PC-3 (cell line): ENCODE data around the gene MAST4. TPM values are rescaled to one million over a fixed set of nuclear protein-coding genes. Genes with fewer than 3 reads are reported as not detected.

Experiments used
- ATAC-seq: fragments of 200-7000 bp; cut with Tn5 transposase; 2 replicates; pipeline ENCODE4 v1.9.1; 2020; ENCODE audit warnings: mild to moderate bottlenecking, moderate library complexity
- BruUV-seq: library from RNA; stranded (reverse); fragments of 400-500 nt; replicated peaks from 2 replicates; lab custom pipeline; 2021; lab: Mats Ljungman, UMichigan
- CTCF ChIA-PET: fragments of 300-600 bp; sonication (Branson Sonifier 250); formaldehyde crosslinking; loops from one replicate; lab custom pipeline; 2022; ENCODE audit warnings: antibody characterized with exemption; lab: Charles Lee
- POLR2A ChIA-PET: fragments of 300-600 bp; sonication (Branson Sonifier 250); formaldehyde crosslinking; loops from one replicate; lab custom pipeline; 2022; ENCODE audit warnings: antibody characterized with exemption; ENCODE audit not compliant: unreplicated experiment; lab: Charles Lee
- DNase-seq: peaks from one replicate; pipeline ENCODE4 v3.0.0-alpha.2; 2015
- H2AFZ ChIP-seq: fragments of 300-600 bp; sonication (generic); 2 replicates; pipeline ENCODE4 v1.6.0; 2016; ENCODE audit warnings: antibody characterized with exemption, low read length
- H3F3A ChIP-seq: fragments of 300-600 bp; sonication (generic); one replicate; pipeline ENCODE4 v1.6.0; 2017; ENCODE audit warnings: antibody characterized with exemption, low read length, control low read depth, mild to moderate bottlenecking; ENCODE audit not compliant: unreplicated experiment
- H3K27ac ChIP-seq: fragments of 300-600 bp; sonication (generic); 2 replicates; pipeline ENCODE4 v1.5.1; 2016; ENCODE audit warnings: mild to moderate bottlenecking, low read length
- H3K27me3 ChIP-seq: fragments of 300-600 bp; sonication (generic); 2 replicates; pipeline ENCODE4 v1.6.1; 2016; ENCODE audit warnings: low read length, mixed read lengths
- H3K36me3 ChIP-seq: fragments of 300-600 bp; sonication (generic); 2 replicates; pipeline ENCODE4 v1.6.1; 2016; ENCODE audit warnings: low read depth, mixed run types, low read length, mixed read lengths
- H3K4me1 ChIP-seq: fragments of 300-600 bp; sonication (generic); 2 replicates; pipeline ENCODE4 v1.5.1; 2016; ENCODE audit warnings: low read length; ENCODE audit not compliant: insufficient read depth
- H3K4me2 ChIP-seq: fragments of 300-600 bp; sonication (generic); 2 replicates; pipeline ENCODE4 v1.6.0; 2016; ENCODE audit warnings: low read length
- H3K4me3 ChIP-seq: fragments of 300-600 bp; sonication (generic); 2 replicates; pipeline ENCODE4 v1.5.1; 2016; ENCODE audit warnings: mild to moderate bottlenecking, low read length, mixed read lengths
- H3K79me2 ChIP-seq: fragments of 300-600 bp; sonication (generic); 2 replicates; pipeline ENCODE4 v1.6.1; 2017; ENCODE audit warnings: low read length, mixed read lengths
- H3K9ac ChIP-seq: fragments of 300-600 bp; sonication (generic); 2 replicates; pipeline ENCODE4 v1.6.0; 2016; ENCODE audit warnings: mild to moderate bottlenecking, low read length
- H3K9me2 ChIP-seq: fragments of 300-600 bp; sonication (generic); replicated peaks from 2 replicates; pipeline ENCODE4 v1.6.1; 2016; ENCODE audit warnings: mixed run types, low read length, mixed read lengths
- H3K9me3 ChIP-seq: fragments of 300-600 bp; sonication (generic); 2 replicates; pipeline ENCODE4 v1.6.1; 2016; ENCODE audit warnings: low read length, mixed read lengths
- H4K20me1 ChIP-seq: fragments of 300-600 bp; sonication (generic); 2 replicates; pipeline ENCODE4 v1.6.1; 2016; ENCODE audit warnings: low read length, mixed read lengths
- EZH2 ChIP-seq: fragments of 300-600 bp; sonication (generic); IDR thresholded peaks from one replicate; pipeline ENCODE4 v1.6.1; 2017; ENCODE audit warnings: antibody characterized with exemption, mild to moderate bottlenecking, low read length; ENCODE audit not compliant: unreplicated experiment
- EZH2phosphoT487 ChIP-seq: fragments of 300-600 bp; sonication (generic); IDR thresholded peaks from 2 replicates; pipeline ENCODE4 v1.6.1; 2018; ENCODE audit warnings: mild to moderate bottlenecking, antibody characterized with exemption, low read length, borderline replicate concordance
- intact Hi-C: fragments of 100-400 bp; cut with micrococcal nuclease; formaldehyde crosslinking; loops from 2 replicates; pipeline ENCODE4 v1.9.0; 2023
- total RNA-seq: library from RNA; depleted of rRNA; stranded (reverse); fragments of >200 nt; gene quantifications from 2 replicates; pipeline ENCODE4 v1.2.3, GENCODE V29; 2014
- TF ChIP-seq, protein P1 (sequence below): fragments of 300-600 bp; sonication (generic); conservative IDR thresholded peaks from 2 replicates; pipeline ENCODE4 v1.5.1; 2017; ENCODE audit warnings: antibody characterized with exemption, low read depth, mild to moderate bottlenecking, low read length

Gene MAST4
- total RNA-seq, 1 experiment from 2014 or later: 7.9 TPM

DNA sequence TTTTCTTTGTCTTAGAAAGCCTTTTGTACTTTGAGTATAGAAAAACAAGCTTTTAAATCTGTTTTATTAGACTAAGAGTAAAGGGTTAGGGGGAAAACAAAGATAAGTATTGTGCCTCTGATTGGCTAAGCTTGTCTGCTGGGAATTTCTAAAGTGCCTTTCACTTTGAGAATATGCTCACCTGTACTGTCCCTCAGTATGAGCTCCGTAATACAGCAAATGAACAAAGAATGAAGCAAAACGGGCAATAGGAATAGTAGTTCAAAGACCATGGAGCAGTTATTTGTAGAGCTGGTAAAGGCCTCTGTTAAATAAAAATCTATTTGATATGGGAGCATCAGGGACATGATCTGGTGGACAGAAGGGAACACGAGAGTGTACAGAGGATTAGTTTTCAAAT, 277.8 kb downstream of the MAST4 start:
- BruUV-seq: no TSS peak
- ChIA-PET CTCF (no interaction called here), POLR2A (no interaction called here)
- ATAC-seq: no peak
- no peak overlapping the region for H3K27ac ChIP-seq
- H3K9me2 ChIP-seq: no peaks in the 10 kb centered on the region
- intact Hi-C loops: no loop called here
- no peak overlapping the region for H2AFZ ChIP-seq
- no peak overlapping the region for H3K9ac ChIP-seq
- no peak overlapping the region for H3K4me2 ChIP-seq
- no peaks in the 10 kb centered on the region for H3K79me2 ChIP-seq
- H3K4me1 ChIP-seq: peaks cover 12% of the 10 kb centered on the region
- H3K9me3 ChIP-seq: no peaks in the 10 kb centered on the region
- no peak for TF ChIP-seq EZH2phosphoT487
- TF ChIP-seq, protein P1, sequence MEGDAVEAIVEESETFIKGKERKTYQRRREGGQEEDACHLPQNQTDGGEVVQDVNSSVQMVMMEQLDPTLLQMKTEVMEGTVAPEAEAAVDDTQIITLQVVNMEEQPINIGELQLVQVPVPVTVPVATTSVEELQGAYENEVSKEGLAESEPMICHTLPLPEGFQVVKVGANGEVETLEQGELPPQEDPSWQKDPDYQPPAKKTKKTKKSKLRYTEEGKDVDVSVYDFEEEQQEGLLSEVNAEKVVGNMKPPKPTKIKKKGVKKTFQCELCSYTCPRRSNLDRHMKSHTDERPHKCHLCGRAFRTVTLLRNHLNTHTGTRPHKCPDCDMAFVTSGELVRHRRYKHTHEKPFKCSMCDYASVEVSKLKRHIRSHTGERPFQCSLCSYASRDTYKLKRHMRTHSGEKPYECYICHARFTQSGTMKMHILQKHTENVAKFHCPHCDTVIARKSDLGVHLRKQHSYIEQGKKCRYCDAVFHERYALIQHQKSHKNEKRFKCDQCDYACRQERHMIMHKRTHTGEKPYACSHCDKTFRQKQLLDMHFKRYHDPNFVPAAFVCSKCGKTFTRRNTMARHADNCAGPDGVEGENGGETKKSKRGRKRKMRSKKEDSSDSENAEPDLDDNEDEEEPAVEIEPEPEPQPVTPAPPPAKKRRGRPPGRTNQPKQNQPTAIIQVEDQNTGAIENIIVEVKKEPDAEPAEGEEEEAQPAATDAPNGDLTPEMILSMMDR: no peak
- no peaks in the 10 kb centered on the region for H3F3A ChIP-seq
- no peaks in the 10 kb centered on the region for H4K20me1 ChIP-seq
- DNase-seq: no peak
- no peaks in the 10 kb centered on the region for H3K36me3 ChIP-seq
- no peak overlapping the region for H3K4me3 ChIP-seq
- H3K27me3 ChIP-seq: no peaks in the 10 kb centered on the region

DNA sequence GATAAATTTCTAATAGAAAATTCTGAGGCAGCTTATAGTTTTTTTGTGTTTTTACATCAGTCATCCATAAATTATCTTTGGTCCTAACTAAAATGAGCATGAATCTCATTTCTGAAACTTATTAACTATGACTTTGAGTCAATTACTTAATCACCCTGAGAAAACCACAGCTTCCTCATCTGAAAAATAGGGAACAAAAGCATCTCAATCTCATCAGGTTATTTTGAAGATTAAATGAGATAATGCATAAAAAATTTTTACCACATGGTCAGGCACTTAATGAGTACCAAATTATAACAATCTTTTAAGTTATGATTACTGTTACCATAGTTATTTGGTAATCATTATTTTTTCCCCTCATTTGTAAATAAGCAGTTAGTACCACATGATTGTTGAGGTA, 279.1 kb downstream of the MAST4 start:
- BruUV-seq: no TSS peak
- intact Hi-C loops: no loop called here

DNA sequence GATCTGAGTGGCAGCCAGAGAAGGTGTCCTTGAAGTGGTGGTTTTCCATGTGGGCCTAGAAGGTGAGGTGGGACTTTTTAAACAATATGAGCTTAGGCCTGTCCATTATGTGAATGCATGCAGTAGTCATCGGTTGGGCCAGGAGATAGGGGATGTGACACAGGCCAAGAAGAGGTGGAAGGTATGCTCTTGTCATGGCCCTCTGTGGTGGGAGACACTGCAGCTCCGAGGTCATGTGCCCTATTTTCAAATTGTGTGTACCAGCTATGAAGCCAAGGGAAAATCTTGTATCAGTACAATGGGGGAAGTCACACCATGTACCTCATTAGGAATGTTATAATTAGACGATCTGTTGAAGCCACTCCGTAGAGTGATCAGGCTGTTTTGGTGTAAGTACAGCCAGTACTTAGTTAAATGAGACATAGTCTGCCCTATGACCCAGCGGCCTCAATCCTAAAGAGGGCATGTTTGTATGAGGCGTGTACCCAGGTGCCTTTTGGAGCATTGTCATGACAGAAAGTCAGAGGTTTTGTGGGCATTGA, 280.1 kb downstream of the MAST4 start:
- no peak overlapping the region for H2AFZ ChIP-seq
- BruUV-seq: no TSS peak
- no peak overlapping the region for H3K27ac ChIP-seq
- H4K20me1 ChIP-seq: no peaks in the 10 kb centered on the region
- H3K4me2 ChIP-seq: no peak overlapping the region
- intact Hi-C loops: no loop called here
- no peak overlapping the region for H3K9ac ChIP-seq
- DNase-seq (no peak), ATAC-seq (no peak)
- H3K27me3 ChIP-seq: no peaks in the 10 kb centered on the region
- H3F3A ChIP-seq: no peaks in the 10 kb centered on the region
- no peak overlapping the region for H3K4me3 ChIP-seq
- TF ChIP-seq, protein P1: no peak
- H3K79me2 ChIP-seq: no peaks in the 10 kb centered on the region
- H3K36me3 ChIP-seq: no peaks in the 10 kb centered on the region
- POLR2A ChIA-PET: no interaction called here
- no peaks in the 10 kb centered on the region for H3K9me3 ChIP-seq
- peaks cover 19% of the 10 kb centered on the region for H3K4me1 ChIP-seq
- no peaks in the 10 kb centered on the region for H3K9me2 ChIP-seq
- CTCF ChIA-PET: no interaction called here

More for the DNA sequence above, 279.1 kb downstream of the MAST4 start:
- H3K4me2 ChIP-seq: no peak overlapping the region
- TF ChIP-seq EZH2phosphoT487 (no peak), EZH2 (no peak)
- TF ChIP-seq, protein P1: no peak
- no peaks in the 10 kb centered on the region for H3K79me2 ChIP-seq
- DNase-seq: no peak
- H3K36me3 ChIP-seq: no peaks in the 10 kb centered on the region
- H3F3A ChIP-seq: no peaks in the 10 kb centered on the region
- H2AFZ ChIP-seq: no peak overlapping the region
- no peaks in the 10 kb centered on the region for H4K20me1 ChIP-seq
- H3K9me2 ChIP-seq: no peaks in the 10 kb centered on the region
- no peak overlapping the region for H3K4me3 ChIP-seq
- no peak for ATAC-seq
- no peak overlapping the region for H3K27ac ChIP-seq
- ChIA-PET CTCF (no interaction called here), POLR2A (no interaction called here)
- H3K9me3 ChIP-seq: no peaks in the 10 kb centered on the region
- H3K9ac ChIP-seq: no peak overlapping the region
- peaks cover 12% of the 10 kb centered on the region for H3K4me1 ChIP-seq
- no peaks in the 10 kb centered on the region for H3K27me3 ChIP-seq
